ENCODE results near the gene NAA38. TPM values are rescaled to one million over a fixed set of nuclear protein-coding genes. Genes with fewer than 3 reads are reported as not detected.

Gene NAA38
- polyA plus RNA-seq, 1 donor = 54.2 TPM

DNA sequence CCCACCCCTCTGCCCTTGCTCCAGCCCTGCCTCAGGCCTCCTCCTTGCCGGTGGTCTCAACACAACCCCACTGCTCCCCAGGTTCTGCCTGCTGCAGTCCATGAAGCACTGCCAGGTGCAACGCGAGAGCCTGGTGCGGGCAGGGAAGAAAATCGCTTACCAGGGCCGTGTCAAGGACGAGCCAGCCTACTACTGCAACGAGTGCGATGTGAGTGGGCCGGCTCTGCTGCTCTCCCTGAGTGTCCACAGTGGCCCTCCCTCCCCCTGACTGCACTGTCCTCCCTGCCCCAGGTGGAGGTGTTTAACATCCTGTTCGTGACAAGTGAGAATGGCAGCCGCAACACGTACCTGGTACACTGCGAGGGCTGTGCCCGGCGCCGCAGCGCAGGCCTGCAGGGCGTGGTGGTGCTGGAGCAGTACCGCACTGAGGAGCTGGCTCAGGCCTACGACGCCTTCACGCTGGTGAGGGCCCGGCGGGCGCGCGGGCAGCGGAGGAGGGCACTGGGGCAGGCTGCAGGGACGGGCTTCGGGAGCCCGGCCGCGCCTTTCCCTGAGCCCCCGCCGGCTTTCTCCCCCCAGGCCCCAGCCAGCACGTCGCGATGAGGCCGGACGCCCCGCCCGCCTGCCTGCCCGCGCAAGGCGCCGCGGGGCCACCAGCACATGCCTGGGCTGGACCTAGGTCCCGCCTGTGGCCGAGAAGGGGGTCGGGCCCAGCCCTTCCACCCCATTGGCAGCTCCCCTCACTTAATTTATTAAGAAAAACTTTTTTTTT is 4.3 kb downstream of the NAA38 start:
- no peak for DNase-seq (ENCODE audit: low read depth)

DNA sequence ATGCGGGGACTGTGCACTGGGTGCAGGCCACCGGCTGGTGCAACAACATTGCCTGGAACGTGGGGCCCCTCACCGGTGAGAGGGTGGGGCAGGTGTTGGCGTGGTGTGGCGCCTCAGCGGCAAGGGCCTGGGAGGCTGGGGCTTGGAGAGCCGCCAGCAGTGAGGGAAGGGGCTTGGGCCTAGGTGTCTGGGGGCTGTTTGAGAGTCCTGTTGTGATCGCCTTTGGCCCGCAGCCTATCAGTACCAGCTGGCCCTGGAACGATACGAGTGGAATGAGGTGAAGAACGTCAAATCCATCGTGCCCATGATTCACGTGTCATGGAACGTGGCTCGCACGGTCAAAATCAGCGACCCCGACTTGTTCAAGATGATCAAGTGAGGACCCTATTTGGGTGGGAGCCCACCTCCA is 5.1 kb downstream of the NAA38 start:
- DNase-seq (ENCODE audit: low read depth) = no peak

DNA sequence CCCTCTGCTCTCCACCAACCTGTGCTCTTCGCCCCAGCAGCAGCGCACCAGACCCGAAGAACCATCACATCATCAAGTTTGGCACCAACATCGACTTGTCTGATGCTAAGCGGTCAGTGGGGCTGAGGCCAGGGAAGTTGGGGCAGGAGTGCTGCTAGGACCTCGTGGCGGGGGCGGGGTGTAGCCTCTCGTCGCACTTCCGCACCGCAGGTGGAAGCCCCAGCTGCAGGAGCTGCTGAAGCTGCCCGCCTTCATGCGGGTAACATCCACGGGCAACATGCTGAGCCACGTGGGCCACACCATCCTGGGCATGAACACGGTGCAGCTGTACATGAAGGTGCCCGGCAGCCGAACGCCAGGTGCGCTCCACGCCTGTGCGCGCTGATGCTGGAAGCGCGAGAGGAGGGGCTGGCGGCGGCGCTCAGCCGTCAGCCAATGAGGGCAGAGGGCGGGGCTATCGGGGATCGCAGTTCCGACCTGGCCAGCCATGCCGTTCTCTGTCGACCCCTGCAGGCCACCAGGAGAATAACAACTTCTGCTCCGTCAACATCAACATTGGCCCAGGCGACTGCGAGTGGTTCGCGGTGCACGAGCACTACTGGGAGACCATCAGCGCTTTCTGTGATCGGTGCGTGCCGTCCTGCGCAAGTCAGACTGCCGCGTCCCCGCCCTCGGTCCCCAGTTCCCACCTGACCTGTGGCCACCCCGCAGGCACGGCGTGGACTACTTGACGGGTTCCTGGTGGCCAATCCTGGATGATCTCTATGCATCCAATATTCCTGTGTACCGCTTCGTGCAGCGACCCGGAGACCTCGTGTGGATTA is 5.7 kb downstream of the NAA38 start:
- DNase-seq (ENCODE audit: low read depth) = no peak

DNA sequence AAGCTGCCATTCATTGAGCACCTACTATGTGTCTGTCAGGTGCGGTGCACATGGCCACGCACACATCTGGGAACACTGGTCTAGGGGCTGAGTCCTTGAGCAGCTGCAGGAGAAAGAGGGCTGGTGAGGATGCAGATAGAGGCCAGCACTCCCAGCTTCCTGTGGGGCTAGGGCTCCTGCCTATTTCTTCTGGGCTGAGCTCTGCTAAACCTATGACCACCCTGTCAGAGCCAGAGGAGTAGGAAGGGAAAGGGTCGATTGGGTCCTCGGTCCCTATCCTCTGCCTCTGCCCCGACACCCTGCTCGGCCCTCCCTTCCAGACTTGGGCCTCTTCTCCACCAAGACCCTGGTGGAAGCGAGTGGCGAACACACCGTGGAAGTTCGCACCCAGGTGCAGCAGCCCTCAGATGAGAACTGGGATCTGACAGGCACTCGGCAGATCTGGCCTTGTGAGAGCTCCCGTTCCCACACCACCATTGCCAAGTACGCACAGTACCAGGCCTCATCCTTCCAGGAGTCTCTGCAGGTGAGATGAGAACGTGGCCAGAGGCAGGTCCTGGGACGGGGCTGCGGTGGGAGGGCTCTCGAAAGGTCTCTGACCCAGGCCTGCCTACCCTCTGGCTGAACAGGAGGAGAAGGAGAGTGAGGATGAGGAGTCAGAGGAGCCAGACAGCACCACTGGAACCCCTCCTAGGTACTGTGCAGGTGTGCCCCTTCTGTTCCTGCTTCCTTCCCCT is 6.5 kb downstream of the NAA38 start:
- DNase-seq (ENCODE audit: low read depth) = no peak

DNA sequence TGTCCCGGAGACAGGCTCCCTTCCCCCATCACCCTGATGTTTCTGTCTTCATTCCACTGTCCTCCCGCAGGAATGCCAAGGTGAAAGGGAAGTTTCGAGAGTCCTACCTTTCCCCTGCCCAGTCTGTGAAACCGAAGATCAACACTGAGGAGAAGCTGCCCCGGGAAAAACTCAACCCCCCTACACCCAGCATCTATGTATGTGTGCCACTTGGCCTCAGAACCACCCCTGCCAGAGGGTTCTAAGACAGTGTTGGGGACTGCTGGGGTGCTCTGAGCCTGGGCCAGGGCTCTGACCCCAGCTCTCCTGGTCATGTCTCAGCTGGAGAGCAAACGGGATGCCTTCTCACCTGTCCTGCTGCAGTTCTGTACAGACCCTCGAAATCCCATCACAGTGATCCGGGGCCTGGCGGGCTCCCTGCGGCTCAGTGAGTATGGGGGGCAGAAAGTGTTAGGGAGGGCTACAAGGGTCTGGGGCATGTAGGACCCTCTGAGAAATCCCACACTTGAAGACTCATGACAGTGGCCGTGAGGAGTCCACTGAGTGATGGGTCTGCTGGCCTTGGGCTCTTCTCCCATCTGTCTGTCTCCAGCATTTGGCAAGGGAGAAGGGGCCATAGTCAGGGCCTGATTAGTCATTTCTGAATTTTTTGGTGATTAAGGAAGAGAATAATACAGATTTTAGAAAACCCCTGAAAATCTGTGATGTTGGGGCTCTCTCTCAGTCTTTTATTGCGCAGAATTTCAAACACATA is 7.4 kb downstream of the NAA38 start:
- no peak for DNase-seq (ENCODE audit: low read depth)

DNA sequence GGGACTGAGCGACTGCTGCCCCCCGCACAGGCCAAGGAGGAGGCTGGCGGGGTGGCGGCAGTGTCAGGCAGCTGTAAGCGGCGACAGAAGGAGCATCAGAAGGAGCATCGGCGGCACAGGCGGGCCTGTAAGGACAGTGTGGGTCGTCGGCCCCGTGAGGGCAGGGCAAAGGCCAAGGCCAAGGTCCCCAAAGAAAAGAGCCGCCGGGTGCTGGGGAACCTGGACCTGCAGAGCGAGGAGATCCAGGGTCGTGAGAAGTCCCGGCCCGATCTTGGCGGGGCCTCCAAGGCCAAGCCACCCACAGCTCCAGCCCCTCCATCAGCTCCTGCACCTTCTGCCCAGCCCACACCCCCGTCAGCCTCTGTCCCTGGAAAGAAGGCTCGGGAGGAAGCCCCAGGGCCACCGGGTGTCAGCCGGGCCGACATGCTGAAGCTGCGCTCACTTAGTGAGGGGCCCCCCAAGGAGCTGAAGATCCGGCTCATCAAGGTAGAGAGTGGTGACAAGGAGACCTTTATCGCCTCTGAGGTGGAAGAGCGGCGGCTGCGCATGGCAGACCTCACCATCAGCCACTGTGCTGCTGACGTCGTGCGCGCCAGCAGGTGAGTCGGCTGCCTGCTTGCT is 8.1 kb downstream of the NAA38 start:
- DNase-seq (ENCODE audit: low read depth) = no peak

DNA sequence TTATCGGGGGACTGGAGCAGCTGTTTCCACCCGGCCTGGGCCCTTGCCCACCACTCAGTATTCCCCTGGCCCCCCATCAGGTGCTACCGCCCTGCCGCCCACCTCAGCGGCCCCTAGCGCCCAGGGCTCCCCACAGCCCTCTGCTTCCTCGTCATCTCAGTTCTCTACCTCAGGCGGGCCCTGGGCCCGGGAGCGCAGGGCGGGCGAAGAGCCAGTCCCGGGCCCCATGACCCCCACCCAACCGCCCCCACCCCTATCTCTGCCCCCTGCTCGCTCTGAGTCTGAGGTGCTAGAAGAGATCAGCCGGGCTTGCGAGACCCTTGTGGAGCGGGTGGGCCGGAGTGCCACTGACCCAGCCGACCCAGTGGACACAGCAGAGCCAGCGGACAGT is 8.6 kb downstream of the NAA38 start:
- DNase-seq (ENCODE audit: low read depth) = no peak

DNA sequence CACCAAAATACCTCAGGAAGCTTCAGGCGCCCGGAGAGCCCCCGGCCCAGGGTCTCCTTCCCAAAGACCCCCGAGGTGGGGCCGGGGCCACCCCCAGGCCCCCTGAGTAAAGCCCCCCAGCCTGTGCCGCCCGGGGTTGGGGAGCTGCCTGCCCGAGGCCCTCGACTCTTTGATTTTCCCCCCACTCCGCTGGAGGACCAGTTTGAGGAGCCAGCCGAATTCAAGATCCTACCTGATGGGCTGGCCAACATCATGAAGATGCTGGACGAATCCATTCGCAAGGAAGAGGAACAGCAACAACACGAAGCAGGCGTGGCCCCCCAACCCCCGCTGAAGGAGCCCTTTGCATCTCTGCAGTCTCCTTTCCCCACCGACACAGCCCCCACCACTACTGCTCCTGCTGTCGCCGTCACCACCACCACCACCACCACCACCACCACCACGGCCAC is 9.2 kb downstream of the NAA38 start:
- no peak for DNase-seq (ENCODE audit: low read depth)

DNA sequence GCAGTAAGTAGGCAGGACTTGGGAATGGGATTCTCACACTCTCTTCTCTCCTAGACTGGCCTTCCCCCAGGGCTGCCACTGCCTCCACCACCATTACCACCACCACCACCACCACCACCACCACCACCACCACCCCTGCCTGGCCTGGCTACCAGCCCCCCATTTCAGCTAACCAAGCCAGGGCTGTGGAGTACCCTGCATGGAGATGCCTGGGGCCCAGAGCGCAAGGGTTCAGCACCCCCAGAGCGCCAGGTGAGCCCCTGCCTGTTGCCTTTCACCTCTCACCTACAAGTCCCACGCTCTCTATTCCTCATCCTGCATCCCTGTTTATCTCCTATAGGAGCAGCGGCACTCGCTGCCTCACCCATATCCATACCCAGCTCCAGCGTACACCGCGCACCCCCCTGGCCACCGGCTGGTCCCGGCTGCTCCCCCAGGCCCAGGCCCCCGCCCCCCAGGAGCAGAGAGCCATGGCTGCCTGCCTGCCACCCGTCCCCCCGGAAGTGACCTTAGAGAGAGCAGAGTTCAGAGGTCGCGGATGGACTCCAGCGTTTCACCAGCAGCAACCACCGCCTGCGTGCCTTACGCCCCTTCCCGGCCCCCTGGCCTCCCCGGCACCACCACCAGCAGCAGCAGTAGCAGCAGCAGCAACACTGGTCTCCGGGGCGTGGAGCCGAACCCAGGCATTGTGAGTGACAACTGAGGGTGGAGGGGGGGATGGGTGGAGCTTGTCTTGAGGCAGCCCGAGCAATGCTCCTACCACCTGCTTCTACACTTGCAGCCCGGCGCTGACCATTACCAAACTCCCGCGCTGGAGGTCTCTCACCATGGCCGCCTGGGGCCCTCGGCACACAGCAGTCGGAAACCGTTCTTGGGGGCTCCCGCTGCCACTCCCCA is 10.3 kb downstream of the NAA38 start:
- DNase-seq (ENCODE audit: low read depth) = no peak

DNA sequence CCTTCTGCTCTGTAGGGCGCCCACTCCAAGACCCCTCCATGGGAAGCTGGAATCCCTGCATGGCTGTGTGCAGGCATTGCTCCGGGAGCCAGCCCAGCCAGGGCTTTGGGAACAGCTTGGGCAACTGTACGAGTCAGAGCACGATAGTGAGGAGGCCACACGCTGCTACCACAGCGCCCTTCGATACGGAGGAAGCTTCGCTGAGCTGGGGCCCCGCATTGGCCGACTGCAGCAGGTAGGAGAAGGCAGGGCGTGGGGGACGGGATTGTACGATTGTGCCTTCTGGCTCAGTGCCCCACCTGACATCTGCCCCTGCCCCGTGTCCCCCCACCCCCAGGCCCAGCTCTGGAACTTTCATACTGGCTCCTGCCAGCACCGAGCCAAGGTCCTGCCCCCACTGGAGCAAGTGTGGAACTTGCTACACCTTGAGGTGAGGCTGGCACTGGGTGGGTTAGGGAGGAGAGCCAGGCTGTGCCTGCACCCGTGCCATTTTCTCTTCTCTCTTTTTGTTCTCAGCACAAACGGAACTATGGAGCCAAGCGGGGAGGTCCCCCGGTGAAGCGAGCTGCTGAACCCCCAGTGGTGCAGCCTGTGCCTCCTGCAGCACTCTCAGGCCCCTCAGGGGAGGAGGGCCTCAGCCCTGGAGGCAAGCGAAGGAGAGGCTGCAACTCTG is 11.2 kb downstream of the NAA38 start:
- no peak for DNase-seq (ENCODE audit: low read depth)

DNA sequence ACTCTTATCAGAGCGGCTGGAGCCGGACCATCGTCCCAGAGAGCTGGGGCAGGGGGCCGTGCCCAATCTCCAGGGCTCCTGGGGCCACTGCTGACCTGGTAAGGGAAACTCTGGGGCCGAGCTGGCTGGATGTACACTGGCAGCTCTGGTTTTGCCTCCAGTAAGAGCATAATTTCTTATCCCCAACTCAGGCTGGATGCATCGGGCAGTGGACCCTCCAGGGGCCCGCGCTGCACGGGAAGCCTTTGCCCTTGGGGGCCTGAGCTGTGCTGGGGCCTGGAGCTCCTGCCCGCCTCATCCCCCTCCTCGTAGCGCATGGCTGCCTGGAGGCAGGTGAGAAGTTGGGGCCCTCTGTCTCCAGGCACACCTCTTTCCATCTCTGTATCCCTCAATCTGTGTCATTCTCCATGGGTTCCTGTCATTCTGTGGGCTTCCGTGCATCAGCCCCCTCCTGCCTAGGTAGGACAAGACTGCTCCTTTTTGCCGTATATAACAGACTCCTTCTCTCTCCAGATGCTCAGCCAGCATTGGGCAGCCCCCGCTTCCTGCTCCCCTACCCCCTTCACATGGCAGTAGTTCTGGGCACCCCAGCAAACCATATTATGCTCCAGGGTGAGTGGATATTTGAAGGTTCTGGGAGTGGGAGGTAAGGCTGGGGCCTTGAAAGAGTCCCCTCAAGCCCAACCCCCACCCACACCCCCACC is 11.8 kb downstream of the NAA38 start:
- DNase-seq (ENCODE audit: low read depth) = no peak

DNA sequence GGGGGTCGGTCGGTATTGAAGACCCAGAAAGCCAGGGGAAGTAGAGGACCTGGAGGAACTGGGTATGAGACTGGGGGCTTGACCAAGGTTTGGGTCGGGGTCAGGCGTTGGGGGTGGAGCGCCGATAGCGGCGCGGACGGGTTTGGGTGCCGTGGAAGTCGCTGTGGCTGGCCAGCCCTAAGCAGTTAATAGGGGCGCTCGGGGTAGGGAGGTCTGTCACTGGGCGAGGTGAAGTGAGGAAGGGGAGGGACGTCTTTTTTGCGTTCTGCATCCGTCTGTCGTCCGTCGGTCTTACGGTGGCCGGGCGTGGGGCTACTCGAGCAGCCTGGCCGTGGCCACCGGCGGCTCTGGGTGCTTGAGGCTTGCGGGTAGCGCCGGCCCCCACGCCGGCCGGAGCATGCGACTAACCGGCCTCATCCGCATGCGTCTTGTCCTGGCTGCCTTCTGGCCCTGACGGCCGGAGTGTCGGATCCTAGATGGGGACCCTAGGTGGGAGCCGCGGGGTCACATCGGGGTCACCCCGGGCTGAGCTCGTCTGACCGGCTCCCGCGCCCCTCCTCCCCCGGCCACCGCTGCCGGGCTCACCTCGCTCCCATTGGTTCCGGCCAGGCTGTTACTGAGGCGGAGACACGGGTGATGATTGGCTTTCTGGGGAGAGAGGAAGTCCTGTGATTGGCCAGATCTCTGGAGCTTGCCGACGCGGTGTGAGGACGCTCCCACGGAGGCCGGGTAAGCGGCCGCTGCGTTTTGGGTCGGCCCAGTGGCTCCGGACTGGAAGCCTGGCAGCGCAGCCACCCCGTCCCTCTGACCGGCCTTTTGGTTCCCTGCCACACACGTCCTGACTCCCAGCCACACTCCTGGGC is 12.8 kb downstream of the NAA38 start:
- DNase-seq (ENCODE audit: low read depth) = no peak

DNA sequence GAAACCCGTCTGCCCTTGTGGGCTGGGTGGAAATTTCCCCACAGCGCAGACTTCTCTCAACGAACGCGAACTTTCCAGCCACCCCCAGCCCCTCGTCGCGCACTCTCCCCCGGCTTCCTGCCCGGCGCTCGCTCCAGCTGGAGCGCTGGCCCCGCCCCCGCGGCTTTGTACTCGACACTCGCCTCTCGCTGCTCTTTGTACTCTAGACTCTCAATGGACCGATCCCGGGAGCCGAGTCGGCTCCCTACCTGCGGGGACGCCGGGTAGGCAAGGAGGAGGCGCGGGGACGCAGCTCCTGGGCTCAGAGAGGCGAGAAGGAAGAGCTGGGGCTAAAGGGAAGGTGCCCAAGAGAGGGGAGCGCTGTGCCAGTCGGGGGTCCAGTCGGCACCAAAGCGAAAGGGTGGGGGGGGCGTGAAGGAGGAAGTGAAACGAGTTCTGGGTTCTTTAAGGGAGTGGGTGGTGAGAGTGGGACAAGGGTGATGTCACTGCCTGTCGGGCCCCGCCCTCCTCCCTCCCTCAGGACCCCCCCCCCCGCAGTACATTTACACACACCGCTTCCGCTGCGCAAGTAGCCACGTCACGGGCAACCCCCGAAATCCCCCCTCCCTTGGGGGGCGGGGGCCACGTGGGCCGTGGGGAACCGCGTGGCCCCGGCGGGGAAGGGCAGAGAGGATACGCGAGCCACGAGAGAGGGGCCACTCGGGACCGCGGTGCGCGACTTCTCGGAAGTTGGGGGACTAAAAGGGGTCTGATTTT is 13.6 kb downstream of the NAA38 start:
- no peak for DNase-seq (ENCODE audit: low read depth)

DNA sequence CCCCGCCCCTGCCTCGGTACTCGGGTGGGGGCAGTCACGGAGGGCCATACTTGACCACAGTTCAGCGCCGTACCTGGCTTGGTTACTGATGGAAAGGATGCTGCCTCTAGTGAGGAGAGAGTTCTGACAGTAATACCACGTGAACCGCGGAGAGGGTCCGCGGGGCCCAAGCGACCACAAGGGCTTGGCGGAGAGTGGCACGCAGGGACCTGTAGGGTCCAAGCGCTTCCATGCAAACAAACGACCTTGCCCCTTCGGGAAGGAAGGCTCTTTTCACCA is 14.2 kb downstream of the NAA38 start:
- DNase-seq (ENCODE audit: low read depth) = no peak

DNA sequence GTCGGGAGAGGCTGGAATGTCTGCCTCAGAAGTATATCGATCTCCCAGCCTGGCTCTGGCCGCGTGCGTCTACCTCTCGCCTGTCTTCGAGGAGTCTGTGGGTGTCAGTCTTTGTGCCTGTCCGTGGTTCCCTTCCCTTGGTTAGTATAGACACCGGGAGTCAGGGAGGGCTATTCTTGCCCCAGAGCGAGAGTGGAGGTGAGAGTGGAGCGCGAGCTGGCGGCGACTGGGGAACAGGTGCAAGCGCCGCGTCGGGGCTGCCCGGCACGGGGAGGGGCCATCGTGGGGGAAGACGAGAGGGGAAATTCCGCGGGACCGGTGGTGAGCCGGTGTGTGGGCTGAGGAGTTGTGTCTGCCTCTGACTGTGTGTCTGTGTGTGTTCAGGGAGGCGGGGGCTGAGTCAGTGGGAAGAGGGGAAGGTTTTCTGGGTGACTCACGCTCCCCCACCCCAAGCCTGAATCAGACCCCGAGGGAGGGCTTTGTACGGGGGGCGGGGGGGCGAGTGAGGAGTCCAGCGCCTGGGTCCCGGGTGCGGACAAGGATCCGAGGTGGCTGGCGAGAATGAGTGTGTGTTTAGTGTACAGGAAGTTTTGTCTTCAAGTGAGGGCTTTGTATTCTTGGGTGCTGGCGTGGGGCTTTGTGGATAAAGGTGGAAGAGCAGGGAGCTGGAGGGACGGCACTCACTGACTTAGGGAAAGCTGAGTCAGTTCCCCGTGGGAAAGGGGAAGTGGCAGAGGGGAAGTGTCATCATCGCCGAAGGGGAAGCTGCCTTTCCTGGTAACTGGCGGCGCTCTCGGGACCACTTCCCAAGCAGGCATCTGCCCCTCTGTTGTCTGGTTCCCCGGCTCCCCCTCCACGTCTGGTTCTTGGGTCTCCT is 14.7 kb downstream of the NAA38 start:
- DNase-seq (ENCODE audit: low read depth) = no peak

DNA sequence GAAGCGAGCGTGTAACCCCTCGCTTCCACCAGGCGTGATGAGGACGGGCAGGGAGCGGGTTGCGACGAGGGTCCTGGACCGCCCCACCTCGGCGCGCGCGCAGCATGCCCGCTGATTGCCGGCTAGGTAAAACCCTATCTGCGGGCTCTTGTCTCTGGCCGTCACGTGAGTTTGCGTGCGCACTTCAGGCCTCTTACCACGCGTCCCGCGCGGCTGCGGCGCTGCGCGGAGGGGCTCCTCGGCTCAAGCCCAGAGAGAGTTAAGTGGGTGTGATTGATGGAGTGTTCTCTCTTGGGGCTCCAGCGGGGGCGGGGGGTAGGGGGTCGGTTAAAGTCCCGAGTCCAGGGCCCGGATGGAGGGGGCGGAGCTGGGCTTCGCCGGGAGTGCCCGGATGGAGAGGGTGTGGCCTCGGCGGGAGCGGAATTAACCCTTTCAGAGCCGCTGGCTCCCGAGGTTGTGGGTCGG is 15.4 kb downstream of the NAA38 start:
- DNase-seq (ENCODE audit: low read depth) = no peak

Data from forelimb muscle (tissue), 1 donor.